VCaP (cell line): Measurements from ENCODE around the gene ZNF862.

ENCODE experiments used
- H3K27ac ChIP-seq: fragments of 450-650 bp; 2 replicates; pipeline ENCODE4 v1.5.1; 2017
- TF ChIP-seq, protein P1 (sequence below): fragments of 450-650 bp; conservative IDR thresholded peaks from 2 replicates; pipeline ENCODE4 v1.5.1; 2017; ENCODE audit warnings: mild to moderate bottlenecking, moderate library complexity

The ZNF862 gene

DNA sequence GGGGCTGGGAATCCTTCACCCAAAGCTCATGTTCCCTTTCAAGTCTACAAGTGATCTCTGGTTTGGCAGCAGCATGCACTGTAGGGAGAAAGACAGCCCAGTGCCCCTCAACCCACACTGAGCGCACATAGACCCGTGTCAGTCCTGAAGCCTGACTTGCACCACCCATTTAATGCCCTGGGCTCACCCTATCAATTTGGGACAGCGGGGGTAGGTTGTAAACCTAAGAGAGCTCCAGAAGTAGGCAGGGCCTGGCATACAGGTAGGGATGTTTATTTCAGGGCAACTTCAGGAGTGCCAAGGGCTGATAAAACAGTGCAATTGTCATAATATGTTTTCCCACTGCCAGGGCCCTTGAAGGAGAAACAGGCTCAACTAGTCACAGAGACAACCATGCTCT is 32.1 kb downstream of the ZNF862 start:
- H3K27ac ChIP-seq = peak overlapping the region; percentile 99
- TF ChIP-seq, protein P1, sequence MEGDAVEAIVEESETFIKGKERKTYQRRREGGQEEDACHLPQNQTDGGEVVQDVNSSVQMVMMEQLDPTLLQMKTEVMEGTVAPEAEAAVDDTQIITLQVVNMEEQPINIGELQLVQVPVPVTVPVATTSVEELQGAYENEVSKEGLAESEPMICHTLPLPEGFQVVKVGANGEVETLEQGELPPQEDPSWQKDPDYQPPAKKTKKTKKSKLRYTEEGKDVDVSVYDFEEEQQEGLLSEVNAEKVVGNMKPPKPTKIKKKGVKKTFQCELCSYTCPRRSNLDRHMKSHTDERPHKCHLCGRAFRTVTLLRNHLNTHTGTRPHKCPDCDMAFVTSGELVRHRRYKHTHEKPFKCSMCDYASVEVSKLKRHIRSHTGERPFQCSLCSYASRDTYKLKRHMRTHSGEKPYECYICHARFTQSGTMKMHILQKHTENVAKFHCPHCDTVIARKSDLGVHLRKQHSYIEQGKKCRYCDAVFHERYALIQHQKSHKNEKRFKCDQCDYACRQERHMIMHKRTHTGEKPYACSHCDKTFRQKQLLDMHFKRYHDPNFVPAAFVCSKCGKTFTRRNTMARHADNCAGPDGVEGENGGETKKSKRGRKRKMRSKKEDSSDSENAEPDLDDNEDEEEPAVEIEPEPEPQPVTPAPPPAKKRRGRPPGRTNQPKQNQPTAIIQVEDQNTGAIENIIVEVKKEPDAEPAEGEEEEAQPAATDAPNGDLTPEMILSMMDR = no peak

DNA sequence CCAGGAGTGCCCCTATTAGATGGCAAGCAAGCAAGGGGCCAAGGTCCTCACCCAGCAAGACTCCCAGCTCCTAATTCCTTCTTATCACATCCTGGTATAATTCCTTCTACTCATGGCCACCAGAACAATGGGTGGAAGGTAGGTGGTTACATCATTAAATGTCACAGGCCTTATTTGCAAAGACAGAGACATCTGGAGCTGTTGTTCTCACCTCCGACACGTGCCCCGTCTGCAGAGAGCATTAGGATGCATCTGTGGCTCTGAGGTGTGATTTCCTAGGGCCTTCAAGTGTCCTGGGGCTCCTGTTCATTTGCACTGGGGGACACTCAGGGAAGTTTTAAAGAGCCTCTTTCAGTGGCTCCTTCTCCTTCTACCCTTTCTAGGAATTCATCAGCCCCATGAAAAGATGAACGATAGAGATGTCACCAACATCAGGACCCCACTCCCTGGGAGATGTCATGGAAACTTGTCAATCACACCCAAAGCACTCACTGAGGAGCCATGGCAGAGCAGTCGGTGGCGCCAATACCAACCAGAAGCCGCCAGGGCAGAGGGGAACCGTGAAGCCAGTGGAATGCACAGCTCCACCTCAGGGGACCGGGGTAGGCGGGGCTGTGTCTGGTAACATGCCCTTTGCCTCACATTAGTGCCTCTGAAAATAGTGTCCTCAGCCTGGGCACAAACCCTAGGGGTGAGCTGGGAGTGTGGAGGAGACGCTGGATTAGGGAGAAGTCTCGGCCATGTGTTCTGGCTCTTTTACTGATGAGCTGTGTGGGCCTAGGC is 32.7 kb downstream of the ZNF862 start:
- peak overlapping the region; percentile 99 for H3K27ac ChIP-seq
- TF ChIP-seq, protein P1 = no peak

DNA sequence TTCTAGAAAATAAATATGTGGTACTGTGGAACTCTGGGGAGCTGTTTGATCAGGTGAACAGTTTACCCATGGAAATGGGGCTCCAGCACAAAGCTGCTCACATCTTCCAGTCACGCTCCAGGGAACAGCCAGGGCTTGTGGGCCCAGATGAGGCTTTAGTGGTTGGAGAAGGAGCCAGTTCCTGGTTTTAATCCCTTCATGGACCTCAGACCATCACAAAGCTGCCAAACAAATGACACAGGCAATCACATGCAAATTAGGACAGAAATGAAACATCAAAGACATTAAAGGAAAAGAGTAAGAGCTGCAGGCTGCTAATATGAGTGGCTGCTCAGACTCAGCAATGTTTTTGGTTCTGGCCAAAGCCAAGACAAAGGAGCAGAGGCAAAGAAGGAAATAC is 33.4 kb downstream of the ZNF862 start:
- peak overlapping the region; percentile 99 for H3K27ac ChIP-seq
- TF ChIP-seq, protein P1 = no peak

DNA sequence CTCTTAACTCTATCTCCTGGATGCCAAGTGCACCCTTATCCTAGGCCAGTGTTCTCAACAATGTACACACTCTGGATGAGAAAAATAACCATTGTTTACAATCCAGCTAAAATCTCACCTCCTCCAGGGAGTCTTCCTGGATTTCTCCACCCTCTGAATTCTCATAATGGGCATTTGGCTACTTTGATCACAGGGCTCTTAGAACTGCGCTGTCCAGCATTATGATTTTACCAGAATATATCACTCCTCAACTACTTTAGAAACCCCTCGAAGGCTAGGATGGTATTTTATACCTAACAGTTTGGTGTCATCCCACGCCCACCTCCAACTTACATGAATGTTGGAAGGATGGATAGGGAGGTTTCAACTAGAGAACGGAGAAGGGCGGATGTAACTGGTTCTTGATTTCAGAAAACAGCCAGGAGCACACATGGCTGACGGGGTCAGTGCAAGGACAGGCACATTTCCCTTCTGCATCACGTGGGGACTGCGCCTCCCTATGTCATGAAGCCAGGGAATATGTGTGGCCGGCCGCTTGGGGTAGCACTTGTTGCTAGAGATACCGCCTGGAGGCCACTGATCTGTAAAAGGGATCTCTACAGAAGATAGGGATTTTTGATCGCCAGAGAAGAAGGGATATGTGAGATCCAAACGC is 34.4 kb downstream of the ZNF862 start:
- TF ChIP-seq, protein P1 = peak; percentile 58
- H3K27ac ChIP-seq = peak overlapping the region; percentile 99

DNA sequence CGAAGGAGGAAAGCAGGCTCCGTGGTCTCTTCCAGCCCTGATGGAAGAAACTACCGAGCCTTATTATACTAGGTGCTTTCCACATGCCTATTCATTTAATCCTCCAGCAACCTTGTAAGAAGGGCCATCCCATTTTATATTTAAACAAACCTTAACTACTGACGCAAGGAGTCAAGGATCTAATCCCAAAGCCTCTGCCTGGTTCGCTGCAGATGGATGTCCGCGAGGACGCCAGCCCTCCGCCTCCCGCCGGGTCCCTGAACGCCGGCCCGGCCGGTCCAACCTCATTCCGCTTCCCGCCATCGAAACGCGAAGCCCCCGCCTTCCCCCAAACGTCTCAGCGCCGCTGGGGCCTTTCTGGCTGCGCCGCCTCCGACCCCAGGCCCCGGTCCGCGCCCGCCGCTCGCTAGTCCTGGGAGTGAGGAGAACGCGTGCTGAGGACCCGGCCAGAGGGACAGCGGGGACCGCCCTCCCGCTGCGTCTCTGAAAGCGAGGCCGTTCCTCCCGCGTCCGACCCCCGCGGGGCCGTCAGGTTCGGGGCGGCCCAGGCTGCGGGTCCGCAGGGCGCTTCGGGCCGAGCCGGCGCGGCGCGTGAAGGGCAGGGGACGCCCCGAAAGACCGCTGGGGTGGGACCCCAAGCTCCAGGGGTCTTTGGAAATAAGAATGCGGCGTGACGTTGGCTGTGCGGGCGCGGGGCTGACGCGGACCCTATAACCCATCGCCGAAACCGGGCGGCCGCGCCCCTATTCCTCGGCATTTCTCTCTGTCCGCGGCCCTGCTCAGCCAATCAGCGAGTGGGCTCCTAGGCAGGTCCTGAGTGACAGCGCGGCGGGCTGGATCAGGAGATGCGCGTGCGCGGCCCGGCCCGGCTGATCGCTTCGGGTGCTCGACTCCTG is 35.1 kb downstream of the ZNF862 start, which contains the start of gene ATP6V0E2:
TSS of gene ATP6V0E2 (plus strand) at position 896 of the 896 bp plus-strand sequence. CDS start 97 bp downstream, outside the sequence.
- H3K27ac ChIP-seq = peak within 1 kb of the TSS; percentile 99
- TF ChIP-seq, protein P1 = no peak; the same call in 1 of the 2 replicates

DNA sequence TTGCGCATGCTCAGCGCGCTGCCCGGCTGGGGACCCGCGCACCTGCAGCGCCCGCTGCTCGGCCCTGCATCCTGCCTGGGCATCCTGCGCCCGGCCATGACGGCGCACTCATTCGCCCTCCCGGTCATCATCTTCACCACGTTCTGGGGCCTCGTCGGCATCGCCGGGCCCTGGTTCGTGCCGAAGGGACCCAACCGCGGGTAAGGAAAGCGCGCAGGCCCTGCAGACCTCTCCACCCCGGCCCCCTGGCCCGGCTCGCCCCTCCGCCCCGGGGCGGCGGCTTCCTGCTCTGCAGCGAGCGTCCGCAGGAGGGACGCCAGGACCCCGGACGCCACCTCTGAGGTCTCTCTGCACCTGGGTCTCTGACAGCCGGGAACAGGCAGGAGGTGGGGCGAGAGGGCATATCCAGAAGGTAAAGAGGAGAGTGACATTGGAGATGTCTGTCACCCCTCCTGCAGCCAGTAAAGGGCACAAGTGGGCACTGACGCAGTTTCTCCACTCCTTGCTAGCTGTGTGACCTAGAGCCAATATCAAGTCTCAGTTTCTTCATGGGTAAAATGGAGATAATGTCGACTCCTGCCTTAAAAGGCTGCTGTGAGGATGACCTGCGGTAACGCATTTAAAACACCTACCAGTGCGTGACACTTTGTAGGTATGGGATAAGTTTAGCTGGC is 35.9 kb downstream of the ZNF862 start:
- peak overlapping the region; percentile 99 for H3K27ac ChIP-seq
- TF ChIP-seq, protein P1 = peak; percentile 22
